ENCODE measurements around the gene MRM2.

The MRM2 gene

GRCh38 chr7:2201686-2202360 is 40.2 kb downstream of the MRM2 start:
- no peak for ATAC-seq

DNA sequence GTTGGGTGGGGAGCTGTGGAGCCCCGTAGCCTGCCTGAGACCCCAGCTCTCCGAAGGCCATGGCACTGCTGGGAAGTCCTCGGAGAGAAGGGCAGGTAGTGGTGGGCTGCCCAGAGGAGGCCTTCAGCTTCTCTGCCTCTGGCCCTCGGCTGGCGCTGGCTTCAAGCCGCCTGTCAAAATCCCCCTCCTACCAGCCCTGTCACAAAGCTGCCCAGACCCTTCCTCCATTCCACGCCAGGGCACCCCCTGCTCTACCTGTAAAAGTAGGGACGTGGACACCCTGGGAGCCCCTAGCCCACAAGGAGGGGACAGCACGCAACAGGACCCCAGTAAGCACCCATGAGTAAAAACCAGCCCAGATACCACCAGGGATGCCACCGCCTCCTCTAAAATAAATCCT is 40.9 kb downstream of the MRM2 start:
- ATAC-seq: no peak

DNA sequence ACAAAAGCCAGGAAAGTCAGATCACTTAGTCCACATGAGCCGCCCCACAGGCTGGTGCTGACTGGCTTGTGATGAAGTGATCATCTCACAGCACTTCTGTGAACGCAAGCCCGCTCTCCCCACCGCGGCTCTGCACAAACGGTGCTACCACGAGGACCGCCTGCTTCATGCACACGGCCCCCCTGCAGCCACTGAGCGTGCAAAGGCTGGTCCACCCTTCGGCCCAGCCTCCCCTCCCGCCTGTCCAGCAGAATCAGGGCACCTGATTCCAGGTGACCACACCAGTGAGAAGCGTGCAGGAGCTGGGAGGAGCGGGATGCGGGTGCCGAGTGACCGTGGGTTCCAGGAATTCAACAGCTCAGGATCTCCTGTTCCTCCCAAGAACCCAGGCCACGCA is 41.4 kb downstream of the MRM2 start:
- ATAC-seq: no peak

GRCh38 chr7:2199956-2200583 is 41.9 kb downstream of the MRM2 start:
- ATAC-seq: no peak

DNA sequence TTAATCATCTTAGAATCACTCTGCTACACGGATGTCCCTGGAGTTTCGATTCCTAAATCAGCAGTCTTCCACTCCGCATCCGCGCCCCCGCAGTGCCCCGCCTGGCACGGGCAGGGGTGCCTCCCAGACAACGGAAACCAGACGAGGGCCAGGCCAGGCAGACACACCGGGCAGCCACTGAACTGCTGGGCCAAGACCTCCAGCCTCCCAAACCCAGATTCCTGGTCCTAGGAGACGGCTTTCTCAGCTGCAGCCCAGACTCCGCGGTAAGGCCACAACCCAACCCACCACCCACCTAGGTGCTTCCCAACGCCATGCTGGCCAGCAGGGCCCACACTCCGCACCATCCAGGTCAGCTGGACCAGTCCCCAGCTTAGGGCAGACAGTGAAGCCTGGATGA is 42.5 kb downstream of the MRM2 start:
- ATAC-seq: no peak

GRCh38 chr7:2198760-2199159 is 43.2 kb downstream of the MRM2 start:
- no peak for ATAC-seq

GRCh38 chr7:2198206-2198605 is 43.8 kb downstream of the MRM2 start:
- ATAC-seq: no peak

- no peak for ATAC-seq
These were observed 44.4 kb downstream of the MRM2 start for GRCh38 chr7:2197436-2198155.

DNA sequence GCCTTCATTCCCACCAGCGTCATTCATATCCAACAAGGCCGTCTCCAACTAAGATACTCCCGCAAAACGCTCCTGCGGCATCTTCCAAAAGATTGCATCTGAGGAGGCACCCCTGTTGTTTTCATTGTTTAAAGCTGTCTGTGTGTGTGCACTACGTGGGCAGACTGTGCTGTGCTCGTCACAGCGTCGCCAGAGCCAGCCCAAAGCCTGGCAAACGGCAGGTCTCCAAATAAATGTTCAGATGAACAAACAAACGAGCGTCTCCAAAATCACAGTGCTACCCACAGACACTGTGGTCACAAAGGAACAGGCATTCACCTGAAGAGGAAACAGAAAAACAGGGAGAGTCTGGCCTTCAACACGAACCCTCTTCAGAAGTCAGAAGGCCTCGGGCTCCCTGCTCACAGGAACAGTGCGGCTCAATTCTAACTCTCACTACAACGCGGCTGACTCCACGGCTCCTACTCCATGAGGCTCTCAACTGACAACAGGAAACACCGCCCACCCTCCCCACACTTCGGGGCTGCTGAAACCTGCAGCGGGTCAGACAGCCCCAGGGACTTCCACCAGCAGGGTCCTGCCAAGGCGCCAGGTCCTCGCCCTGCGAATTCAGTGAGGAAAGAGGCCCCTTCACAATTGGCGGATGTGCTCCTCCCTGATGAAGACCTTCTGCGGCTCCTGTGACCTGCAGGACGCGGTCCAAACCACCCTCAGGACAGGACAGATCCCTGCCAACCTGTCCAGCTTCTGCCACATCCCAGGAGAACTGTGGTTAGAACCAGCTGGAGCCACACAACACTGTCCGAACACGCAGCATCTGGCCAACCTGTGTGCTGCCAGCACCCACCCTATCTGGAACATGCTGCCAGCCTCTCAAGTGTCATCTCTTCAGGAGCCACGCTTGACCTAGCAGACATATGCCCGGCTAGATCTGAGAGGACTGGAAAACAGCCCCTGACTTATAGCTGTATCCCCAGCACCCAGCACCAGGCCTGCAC is 45.3 kb downstream of the MRM2 start:
- ATAC-seq: no peak

GRCh38 chr7:2195400-2196246 is 46.4 kb downstream of the MRM2 start:
- ATAC-seq: no peak

DNA sequence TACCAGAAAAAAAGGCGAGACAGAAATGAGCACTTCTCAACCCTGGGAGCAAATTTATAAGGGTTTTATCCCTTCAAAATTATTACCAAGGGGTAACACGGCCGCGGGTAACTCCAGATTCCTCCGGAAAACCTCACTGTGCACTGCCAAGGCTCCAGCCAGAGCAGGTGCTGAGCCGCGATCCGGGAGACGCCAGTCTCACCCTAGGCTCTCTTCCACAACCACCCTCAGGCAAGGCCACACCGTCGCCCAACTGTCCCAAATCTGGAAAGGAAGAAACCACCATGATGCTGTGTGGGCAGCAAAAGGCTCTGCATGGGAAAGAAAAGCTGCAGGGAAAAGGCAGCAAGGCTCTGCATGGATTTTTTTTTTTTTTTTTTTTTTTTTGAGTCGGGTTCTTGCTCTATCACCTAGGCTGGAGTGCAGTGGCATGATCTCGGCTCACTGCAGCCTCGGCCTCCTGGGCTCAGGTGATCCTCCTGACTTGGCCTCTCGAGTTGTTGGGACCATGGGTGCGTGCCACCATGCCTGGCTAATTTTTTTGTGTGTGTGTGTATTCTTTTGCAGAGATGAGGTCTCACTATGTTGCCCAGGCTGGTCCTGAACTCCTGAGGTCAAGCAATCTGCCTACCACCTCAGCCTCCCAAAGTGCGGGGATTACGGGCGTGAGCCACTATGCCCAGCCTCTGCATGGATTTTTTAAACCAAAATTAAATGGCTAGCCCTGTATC is 48.3 kb downstream of the MRM2 start:
- ATAC-seq: no peak

GRCh38 chr7:2192831-2193534 is 49.0 kb downstream of the MRM2 start:
- no peak for ATAC-seq

GRCh38 chr7:2191016-2191415 is 51.0 kb downstream of the MRM2 start:
- ATAC-seq: no peak

- no peak for ATAC-seq
These were observed 51.5 kb downstream of the MRM2 start for GRCh38 chr7:2190531-2190930.

GRCh38 chr7:2186166-2186565 is 55.8 kb downstream of the MRM2 start:
- no peak for ATAC-seq

- ATAC-seq: no peak
These were observed 56.3 kb downstream of the MRM2 start for GRCh38 chr7:2185715-2186114.

Measured in activated CD4-positive, CD25-positive, alpha-beta regulatory T cell treated with anti-CD3 and anti-CD28 coated beads, Interleukin-2, amount 50 U/mL, for 24 hours (primary cell).